Coronary artery (tissue), 2 donors: Measurements from ENCODE around the gene TMOD1.
A peak's percentile ranks its signal among the peaks of the same experiment; 100 is the strongest.
"Not testable (repeated sequence)": the region's sequence is repeated elsewhere in the genome, so short reads cannot be mapped to it uniquely, and the experiment has no call there.

Experiments
- DNase-seq: peaks from one replicate; pipeline ENCODE4 v3.0.0-alpha.2; 2017; ENCODE audit warnings: low spot score
- H3K27ac ChIP-seq, 2 donors: fragments of 200-600 bp; sonication (generic); one replicate each; pipeline ENCODE4 v1.5.1; 2016 to 2019
- H3K4me3 ChIP-seq: fragments of 200-600 bp; sonication (generic); 2 replicates; pipeline ENCODE4 v1.5.1; 2016; ENCODE audit warnings: mild to moderate bottlenecking, moderate library complexity
- CTCF ChIP-seq: fragments of 200-600 bp; sonication (generic); IDR thresholded peaks from one replicate; pipeline ENCODE4 v1.5.1; 2019; ENCODE audit warnings: antibody characterized with exemption

Gene TMOD1

GRCh38 chr9:97572196-97572891 lies 70.9 kb downstream of the TMOD1 start:
- TF ChIP-seq CTCF = no peak
- no peak overlapping the region for H3K27ac ChIP-seq
- peak; percentile 65 for DNase-seq
- no peak overlapping the region for H3K4me3 ChIP-seq

DNA sequence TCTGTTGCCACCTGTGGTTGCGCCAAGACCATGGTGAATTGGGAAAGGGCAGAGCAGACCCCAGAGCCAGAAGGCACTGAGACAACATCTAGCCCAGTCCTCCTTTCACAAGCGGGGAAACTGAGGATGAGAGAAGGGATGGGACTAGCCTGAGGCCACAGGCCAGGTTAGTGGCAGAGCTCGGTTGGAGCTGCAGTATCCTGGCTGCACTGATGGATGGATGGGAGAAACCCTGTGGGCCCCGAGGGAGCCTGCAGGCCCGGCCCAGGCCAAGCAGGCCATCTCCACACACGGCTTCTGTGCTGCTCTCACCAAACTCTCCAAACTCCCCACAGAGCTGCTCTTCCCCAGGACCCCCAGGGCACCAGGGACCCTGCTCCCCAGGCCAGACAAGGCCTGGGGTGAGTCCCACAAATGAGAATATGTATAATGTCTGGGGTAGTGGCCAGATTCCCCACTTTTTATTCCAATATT lies 71.5 kb downstream of the TMOD1 start:
- H3K27ac ChIP-seq = no peak overlapping the region
- TF ChIP-seq CTCF = no peak
- DNase-seq = peak; percentile 64
- no peak overlapping the region for H3K4me3 ChIP-seq

DNA sequence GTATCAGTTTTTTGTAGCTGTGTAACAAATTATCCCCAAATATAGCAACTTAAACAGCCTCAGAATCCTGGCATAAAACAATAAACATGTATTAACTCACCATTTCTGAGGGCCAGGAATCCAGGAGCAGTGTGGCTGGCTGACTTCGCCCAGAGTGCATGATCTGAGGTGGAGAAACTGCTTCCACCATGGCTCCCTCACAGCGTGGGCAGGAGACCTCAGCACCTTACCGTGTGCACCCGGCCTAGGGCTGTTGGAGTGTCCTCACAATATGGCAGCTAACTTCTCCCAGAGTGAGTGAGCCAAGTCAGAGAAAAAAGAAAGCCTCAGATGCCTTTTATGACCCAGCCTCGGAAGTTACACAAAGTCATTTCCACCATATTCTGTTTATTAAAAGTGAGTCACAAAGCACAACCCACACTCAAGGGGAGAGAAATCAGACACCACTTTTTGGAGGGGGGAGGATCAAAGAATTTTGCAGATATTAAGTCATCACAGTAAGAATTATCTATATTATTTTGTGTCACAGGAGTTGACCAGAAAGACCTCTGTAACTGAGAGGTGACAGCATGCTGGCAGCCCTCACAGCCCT lies 72.1 kb downstream of the TMOD1 start:
- H3K4me3 ChIP-seq = no peak overlapping the region
- no peak overlapping the region for H3K27ac ChIP-seq
- TF ChIP-seq CTCF = no peak
- peak; percentile 64 for DNase-seq

DNA sequence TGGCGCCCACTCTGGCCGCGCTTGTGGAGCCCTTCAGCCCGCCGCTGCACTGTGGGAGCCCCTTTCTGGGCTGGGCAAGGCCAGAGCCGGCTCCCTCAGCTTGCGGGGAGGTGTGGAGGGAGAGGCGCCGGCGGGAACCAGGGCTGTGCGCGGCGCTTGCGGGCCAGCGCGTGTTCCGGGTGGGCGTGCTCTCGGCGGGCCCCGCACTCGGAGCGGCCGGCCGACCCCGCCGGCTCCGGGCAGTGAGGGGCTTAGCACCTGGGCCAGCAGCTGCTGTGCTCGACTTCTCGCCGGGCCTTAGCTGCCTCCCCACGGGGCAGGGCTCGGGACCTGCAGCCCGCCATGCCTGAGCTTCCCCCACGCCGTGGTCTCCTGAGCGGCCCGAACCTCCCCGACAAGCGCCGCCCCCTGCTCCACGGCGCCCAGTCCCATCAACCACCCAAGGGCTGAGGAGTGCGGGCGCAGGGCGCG lies 72.7 kb downstream of the TMOD1 start:
- DNase-seq, H3K27ac ChIP-seq, H3K4me3 ChIP-seq: not testable (repeated sequence)

DNA sequence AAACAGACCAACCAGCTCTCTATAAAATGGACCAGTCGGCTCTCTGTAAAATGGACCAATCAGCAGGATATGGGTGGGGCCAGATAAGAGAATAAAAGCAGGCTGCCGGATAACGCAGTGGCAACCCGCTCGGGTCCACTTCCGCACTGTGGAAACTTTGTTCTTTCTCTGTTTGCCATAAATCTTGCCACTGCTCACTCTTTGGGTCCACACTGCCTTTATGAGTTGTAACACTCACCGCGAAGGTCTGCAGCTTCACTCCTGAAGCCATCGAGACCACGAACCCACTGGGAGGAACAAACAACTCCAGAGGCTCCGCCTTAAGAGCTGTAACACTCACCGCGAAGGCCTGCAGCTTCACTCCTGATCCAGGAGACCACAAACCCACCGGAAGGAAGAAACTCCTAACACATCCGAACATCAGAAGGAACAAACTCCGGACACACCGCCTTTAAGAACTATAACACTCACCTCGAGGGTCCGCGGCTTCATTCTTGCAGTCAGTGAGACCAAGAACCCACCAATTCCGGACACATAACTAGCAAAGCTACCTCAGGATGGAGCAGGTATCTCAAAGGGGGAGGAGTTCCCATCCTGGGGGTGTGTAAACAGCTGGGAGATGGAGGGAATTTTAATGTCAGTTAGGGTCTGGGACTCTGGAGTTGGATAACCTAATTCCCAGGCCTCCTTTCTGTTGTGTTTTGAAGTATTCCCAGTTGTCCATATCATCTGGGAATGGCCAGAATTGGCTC lies 73.6 kb downstream of the TMOD1 start:
- Histone ChIP-seq H3K4me3 (peak overlapping the region; percentile 55), H3K27ac (peak overlapping the region in 1 of 2 donors; percentile 15)
- DNase-seq = not testable (repeated sequence)

GRCh38 chr9:97575673-97576200 lies 74.3 kb downstream of the TMOD1 start:
- DNase-seq = no peak
- Histone ChIP-seq H3K27ac (peak overlapping the region in 1 of 2 donors; percentile 15), H3K4me3 (peak overlapping the region; percentile 55)
- no peak for TF ChIP-seq CTCF

- TF ChIP-seq CTCF = no peak
- no peak for DNase-seq
- no peak overlapping the region for H3K4me3 ChIP-seq
- no peak overlapping the region for H3K27ac ChIP-seq
Measured at GRCh38 chr9:97577051-97577450, 75.6 kb downstream of the TMOD1 start.
